Measurements from ENCODE around the gene ACSF3.
A peak's percentile ranks its signal among the peaks of the same experiment; 100 is the strongest.

ACSF3 gene
- total RNA-seq = 84.8 to 116 (median 89.3) reads per million in 4 experiments

DNA sequence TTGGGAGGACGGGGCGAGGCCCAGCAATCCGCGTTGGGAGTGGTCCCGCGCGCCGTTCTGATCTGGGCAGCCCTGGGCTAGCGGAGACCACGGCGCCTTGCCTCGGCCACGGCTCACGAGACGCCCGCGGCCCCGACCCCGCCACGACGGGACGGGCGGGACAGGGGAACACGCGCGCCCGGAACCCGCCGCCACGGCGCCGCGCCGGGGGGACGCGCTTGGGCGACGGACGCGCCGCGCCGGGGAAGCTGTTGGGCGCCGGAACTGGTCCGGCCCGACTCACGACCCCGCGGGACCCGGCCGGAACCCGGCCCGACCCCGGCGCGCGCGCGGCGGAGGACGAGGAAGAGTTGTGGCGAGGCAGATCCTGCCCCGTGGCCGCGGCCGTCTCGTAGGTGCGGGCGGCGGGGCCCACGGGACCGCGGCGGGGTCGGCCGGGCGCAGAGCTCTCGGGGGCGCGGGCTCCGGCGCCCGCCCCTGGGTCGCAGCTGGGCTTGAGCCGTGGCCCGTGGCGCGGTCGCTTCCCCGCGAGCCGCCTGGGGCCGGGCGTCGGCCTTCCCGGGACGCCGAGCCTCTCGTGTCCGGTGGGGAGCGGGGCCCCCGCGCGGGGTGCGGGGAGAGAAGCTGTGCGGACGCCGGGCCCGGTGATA lies at the start of gene ACSF3:
TSS of gene ACSF3 (plus strand) at position 251 of the 650 bp plus-strand sequence. CDS start 6,830 bp downstream, outside the sequence.
- peak; percentile 35 for DNase-seq

DNA sequence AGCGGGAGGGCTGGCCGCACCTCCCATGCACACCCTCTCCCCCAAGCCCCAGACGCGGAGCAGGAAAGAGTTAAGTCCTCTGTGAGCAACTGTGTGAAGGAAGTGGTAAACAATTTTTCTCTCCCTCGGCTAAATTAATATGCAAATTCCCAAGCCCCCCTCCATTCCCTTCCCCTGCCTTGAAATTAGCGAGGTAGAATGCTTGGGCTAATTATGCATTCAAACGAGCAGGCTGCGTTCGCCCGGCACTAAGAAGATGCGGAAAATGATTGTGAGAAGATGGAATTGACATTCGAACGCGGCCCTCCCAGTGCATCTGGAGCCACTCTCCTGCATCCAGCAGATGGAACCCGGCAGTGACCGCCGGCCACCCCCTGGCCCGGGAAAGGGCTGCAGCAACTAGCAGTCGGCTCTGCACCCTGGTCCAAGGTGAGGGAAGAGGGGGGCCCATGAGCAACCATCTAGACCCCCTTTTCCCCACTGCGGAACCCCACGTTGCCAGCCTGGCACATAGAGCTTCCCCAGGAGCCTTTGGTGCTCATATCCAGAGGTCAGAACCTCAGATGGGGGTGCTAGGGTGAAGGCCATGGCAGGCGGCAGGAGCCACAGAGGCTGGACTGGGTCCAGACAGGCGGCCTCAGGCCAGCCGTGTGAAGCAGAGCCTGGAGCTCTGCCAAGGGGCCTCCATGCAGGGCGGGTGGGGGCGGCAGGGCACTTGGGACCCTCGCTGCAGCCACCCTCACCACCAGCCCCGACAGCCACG lies 49.1 kb upstream of the ACSF3 start:
- DNase-seq = no peak

DNA sequence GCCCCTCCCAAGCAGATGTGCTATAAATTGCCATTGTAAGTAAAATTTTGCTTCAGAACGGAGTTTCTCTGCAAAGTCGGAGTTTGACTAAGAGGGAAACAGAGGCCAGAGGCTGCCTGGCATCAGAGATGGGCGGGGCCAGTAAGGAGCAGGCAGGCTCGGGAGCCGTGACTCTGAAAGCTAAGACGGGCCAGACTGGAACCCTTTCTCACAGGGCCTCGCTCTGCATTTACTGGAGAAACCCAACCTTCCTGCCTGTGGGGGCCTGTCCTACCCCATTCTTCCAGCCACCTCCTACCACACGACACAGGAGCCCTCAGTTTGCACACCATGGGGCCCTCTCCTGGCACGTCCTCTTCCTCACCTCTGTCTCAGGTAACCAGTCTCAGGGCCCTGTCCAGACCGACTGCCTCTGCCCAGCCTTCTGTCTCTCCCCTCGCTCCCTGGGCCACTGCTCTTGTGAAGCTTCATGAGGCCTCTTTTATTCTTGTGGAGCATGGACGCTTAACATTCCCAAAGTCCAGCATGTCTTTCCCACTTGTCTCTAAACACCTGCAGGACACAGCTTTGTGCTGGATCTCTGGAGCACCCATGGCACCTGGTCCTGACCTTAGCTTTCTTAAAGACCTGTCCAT lies 48.4 kb upstream of the ACSF3 start:
- no peak for DNase-seq

DNA sequence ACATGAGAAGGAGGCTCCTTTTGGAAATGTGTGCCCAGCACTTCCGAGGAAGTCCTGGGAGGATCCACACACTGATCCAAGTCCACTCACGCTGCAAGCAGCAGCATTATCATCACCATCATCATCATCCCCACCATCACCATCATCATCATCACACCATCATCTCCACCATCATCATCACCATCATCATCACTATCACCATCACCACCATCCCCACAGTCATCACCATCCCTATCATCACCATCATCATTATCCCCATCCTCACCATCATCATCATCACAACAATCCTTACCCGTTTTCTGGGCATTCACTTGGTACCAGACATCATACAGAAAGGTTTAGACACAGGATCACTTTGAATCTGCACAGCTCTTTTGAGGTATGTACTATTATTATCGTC lies 47.8 kb upstream of the ACSF3 start:
- no peak for DNase-seq

DNA sequence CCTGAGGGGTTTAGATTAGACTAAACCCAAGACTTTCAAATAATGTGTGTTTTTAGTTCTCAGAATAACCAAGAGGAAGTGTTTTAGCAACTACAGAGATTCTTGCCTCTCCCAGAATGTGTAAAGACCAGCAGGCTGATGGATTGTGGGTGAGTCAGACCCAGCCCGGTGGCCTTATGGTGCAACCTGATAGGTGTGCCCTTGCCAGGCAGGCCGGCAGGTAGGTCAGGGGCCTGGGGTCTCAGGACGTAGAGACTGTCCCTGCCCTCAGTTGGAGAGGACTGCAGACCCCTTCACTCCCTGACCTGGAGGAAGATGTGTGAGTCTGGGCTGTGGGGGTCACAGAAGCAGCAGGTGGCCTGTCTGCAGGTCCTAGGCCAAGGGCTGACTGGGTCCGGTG lies 47.2 kb upstream of the ACSF3 start:
- DNase-seq = no peak

DNA sequence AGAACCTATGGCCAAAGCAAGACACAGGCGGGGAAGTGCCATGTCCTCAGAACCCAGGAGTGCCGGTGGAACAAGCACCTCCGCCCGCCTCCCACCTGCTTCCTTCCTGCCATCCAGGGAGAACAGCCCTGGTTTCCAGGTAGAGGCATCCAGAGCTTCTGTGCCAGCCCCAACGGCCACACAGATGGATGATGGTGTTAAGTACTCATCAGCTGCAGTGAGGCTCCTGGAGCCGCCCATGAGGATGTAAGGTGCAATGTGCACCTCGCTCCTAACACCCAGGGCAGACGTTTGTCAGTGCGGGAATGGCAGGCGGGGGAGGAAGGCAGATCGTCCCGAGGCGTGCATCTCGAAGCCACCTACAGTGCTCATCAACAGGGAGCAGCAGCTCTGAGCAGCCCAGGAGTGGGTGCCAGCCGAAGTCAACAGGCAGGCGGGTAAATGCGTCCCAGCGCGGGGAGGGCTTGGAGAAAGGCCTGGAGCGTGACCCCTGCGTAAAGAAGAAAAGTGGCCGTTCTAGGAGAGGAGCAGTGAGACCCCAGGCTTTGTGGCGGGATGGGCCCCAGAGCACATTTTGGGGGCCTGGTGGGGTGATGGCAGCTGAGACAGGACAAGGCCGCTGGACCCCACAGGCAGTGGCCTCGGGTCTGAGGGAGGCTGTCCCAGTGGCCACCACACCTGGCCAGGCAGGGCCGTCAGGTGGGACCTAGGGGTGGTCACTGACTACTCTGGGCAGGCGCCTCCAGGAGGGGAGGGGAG lies 46.1 kb upstream of the ACSF3 start:
- DNase-seq = no peak

DNA sequence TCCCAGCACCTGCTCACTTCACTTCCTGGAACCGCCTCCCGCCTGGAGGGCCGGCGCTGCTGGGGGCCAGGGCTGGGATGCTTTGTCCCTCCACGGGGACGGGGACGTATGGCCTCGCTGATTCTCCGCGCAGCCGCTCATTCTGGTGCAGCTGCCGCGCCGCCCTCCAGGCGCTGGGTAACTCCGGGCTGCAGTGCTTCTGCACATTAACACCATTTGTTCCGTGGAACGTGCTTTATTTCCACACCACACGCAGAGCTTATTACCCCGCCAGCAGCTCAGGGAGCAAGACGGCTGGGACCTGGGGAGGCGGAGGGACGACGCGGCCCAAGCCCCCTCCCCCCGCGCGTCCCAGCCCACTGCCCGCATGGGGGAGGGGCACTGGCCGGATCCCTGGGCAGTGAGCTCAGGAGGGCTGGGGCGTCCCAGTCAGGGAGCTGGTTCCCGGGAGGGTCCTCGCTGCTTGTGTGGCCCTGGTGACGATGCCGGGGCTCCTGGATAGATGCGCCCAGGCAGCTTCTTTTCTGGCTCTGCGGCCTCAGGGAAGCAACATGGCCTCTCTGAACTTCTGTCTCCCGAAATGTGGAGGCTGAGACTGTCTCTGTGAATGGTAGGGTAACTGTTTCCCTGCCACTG lies 45.4 kb upstream of the ACSF3 start:
- DNase-seq = no peak

DNA sequence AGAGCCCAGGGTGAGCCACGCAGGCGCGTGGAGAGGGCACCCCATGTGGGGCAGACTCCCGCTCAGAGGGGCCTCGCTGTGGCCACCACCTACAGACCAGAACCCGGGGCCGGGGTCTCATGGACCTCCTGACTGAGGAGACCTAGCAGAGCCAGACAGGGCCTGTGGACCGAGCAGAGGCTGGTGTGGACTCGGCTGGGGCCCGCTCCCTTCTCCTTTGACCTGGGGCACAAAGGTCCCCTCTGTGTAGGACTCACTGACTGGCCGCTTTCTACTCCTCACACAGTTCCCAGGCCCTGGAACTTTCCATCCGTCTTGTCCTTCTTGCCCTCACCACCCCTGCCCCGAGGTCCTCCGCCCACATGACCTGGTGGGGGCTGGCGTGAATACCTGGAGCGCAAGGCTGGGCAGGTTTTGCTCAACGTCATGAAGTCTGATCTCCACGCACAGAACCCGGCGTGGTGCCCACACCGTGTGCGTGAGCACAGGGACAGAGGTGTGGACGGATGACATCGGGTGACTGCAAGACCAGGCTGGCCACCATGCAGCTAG lies 44.7 kb upstream of the ACSF3 start:
- DNase-seq = no peak

DNA sequence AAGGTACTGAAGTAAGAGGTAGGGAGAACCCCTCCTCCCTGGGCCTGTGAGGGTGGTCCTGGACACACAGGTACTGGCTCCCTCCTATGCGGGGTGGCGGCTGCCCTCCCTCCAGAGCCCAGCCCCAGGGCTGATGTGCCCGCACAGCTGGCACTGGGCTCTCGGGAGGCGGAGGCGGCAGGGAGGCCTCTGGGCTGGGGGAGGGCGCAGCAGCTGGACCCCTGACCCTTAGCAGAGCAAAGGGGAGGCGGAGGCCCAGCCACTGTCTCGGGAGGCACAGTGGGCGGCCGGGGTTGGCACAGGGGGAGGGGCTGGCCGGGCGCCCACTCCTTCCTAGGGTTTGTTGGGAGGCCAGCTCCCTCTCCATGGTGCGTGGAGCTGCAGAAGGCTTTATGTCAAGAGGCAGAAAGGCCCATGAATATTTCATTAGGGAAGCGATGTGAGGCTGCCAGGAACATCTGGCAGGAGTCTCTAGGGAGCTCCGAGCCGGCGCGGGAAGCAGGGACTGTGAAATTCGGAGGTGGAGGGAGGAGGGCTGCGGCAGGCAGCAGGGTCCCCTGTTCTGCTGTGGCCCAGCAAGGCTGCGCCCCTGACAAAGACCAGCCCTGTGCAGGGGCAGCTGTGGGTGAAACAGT lies 44.1 kb upstream of the ACSF3 start:
- DNase-seq = no peak

DNA sequence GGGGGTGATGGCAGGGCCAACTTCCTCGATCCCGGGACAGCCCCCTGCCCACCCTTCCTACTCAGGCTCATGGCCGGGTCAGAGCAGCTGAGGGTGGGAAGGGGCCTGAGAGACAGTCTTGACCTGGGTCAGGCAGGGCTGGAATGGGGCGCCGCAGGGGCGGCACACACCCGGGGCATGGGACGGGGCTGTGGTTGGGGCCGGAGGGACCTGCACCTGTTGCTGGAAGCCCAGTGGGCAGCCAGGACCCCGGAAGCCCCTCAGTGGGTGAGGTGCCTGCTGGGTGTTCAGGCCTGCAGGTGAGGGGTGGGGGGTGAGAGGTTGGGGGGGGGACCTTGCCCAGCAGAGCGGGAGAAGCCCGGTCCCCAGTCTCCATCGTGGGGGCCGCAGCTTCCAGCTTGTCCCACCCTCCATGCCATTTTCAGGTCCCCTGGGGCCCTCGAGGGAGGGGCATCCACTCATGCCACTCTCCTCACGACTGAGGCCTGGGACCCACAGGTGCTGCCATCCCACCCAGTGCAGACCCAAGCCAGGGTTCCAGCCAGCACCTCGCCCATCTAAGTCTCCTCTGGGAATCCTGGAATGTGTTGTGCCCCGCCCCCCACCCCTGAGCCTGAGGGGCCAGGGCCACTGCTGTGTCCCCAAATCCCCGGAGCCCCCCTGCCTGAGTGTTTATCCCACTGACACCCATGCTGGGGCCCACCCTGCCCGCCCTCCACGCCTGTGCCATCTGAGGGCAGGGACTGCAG lies 43.4 kb upstream of the ACSF3 start:
- DNase-seq = no peak

DNA sequence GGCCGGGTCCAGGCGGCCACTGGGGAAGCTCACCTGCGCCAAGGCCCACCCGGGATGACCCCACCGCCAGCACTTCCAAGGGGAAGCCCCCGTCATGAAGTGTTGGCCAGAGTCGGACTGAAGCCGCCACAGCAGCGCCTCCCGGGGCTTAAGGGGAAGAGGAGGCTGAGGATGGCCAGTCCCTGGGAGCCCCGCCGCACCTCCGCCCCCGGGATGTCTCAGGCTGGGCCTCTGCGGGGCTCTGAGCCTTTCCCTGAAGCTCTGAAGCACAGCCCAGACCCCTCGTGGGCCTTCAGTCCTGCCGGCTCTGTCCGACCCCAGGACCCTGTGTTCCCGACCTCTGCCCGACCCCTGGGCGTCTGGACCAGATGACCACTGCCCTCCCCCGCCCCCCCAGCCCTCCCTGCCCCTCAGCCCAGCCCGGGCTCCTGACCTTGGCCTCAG lies 42.8 kb upstream of the ACSF3 start:
- DNase-seq = no peak

DNA sequence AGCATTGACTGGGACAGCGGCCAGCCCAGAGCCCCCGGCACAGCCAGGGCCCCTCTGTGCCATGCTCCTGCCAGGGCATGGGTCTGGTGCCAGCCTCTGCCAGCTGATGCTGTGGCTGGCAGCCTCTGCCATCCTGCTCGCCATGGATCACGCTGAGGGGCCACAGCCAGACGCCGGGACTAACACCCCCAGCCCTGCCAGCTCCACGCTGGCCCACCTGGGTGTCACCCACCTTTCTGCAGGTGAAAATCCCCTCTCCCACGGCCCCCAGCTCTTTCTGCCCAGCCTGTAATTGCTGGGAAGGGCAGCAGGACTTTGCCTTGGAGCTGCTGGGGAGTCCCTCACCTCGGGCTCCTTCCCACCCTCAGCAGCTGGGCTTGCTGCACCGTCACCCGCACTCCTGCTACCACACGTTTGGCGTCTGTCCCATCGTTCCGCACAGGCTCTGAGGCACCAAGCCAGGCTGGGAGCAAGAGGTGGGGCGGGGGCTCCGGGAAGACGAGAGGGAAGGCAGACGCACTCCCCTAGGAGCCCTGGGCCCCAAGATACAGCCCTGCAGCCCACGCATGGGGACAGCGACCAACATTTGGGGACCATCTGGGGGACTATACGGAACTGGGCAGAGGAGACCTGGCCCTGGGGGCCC lies 42.0 kb upstream of the ACSF3 start:
- DNase-seq = no peak

DNA sequence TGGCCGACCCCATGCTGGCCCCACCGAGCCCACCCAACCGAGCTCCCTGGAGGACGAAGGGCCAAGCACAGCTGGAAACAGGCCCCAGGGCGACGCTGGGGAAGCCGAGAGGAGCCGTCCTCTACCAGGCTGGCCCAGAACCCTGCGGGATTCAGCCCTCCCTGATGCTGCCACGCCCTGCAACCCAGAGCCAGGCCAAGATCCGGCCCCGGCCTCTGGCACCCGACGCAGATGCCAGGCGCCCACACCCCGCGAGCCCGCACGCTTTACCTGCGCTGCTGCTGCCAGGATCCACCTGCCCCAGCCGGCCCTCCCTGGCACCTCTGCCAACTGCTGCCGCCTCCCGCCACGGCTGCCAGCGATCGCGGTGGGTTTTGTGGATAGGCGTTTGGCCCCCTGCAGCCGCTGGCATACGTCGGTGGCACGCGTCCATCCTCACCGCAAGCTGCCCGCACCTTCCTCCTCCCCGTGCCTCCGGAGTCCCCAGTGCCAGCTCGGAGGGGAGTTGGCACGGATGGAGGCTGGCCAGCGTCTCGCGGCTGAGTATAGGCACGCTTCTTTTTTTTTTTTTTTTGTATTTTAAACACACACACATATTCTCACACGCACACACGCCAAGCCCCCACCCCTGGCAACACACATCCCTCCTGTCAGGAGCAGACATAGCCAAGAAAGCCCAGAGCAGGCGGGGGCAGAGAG lies 41.3 kb upstream of the ACSF3 start:
- DNase-seq = no peak

DNA sequence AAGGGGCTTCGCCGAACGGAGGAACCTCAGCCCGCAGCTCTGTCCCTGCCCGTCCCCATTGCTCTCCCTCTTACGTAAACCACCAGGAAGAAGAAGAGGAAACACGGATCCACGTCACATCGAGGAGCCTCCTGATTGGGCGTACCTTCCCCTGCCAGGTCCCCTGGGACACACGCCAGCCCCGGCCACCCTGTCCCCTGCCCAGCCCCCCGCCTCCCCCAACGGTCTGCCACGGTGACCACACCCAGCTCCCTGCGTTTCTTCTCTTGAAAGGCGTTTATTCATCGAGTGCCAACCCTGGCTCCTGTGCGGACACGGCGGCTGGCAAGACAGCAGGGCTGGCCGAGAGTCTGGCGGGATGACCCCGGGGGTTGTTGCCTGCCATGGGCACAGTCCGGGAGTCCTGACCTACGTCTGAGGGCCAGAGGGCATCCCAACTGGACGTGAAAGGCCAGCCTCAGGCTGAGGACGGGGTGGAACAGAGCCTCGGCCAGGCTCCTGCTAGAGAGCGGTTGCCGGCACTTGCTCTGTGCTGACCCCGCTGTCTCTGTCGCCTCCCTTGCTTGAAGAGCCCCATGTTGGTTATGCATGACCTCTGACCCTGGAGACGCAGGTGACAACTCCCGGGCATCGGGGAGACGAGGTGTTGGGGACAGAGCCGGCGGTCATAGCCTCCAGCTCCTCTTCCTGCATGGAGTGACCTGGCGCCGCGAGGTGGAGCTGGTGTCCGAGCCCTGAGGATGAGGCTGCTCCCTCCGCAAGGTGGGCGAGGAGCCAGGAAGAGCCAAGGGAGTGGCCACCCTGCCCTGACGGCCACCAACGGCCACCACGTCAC lies 40.5 kb upstream of the ACSF3 start:
- no peak for DNase-seq

DNA sequence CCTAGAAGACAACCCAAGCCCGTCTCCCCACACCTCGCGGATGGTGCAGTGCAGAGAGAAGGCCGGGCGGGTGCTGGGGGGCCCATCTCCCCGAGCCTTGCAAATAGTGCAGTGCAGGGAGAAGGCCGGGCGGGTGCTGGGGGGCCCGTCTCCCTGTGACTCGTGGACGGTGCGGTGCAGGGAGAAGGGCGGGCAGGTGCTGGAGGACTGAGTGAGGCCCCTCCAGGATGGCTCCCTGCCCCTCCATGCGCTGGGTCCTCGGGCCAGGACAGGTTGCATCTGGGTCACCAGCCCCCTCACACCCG lies 40.0 kb upstream of the ACSF3 start:
- DNase-seq = no peak

DNA sequence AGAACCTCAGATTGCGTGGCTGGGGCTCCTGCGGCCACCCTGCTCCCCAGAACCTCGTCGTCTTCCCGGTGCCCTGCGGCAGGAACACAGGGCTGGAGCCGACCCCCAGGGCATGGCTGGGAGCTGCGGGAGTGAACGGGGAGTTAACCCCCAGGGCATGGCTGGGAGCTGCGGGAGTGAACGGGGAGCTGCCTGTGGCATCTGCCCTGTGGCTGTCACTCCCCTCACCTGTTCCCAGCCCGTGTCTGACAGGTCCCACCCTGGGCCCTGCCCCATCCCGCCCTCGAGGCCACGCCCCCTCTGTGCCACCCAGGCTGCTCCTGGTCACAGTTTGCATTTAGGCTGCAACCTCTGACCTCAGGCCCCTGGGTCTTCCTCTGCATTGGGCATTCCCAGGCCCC lies 39.4 kb upstream of the ACSF3 start:
- DNase-seq = no peak

DNA sequence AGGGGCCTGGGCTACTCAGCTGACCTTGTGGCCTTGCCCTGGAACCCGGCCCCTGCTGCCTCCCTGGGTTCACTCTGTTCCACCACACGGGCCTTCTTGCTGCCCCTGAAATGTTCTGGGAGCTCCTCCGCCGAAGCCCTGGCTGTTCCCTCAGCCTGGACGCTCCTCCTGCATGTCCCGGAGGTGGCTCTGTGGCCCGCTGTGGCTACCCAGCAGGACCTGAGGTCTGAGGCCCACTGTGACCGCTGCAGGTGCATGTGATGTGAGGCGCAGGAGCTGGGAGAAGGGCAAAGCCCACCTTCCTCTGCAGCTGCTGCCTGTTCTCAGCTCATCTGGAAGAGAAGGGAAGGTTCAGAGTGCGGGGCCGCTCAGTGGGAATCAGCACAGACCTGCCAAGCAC lies 38.9 kb upstream of the ACSF3 start:
- no peak for DNase-seq

DNA sequence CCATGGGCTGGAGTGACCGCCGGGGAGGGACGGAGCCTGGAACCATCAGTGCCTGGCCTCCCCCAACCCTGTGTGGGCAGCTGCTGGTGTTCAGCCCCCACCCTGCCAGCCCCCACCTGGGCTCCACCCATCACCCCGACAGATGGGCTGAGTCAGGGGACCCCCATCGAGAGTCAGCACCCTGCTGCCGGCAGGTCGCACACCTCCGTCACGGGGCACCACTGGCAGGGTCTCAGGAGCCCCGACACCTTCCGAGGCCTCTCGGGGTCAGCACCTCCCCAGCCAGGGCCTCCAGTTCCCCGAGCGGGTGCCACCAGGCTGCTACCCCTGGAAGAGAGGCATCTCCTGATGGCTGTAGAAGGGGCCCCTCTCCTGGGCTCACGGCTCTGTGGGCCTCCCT lies 38.3 kb upstream of the ACSF3 start:
- DNase-seq = no peak

DNA sequence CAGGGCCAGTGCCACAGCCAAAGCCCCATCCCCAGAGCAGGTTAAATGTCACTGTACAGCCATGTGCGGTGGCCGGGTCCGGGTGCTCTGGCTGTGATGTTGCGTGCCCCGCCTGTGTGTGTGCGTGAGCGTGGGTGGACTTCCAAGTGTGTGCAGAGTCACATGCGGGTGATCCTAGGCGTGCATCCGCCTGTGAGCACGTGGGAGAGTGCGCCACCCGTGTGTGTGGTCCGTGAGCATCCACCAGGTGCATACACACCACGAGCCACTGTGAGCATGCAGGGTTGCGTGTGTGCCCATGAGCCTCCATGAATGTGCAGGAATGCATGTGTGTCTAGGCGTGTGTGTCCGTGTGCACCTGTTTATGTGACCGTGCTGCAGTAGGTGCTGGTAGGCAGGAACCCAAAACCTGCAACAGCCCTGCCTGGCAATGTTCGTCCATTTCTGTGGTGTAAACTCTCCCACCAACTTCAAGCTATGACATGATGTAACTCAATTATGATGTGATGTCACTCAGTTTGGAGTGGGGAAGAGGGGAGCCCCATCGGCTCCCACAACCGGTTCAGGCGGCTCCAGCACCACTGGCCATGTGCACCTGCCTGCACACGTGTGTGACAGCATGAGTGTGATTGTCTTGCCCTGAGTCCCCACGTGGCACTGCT lies 37.6 kb upstream of the ACSF3 start:
- DNase-seq = no peak
